ENCODE data around the gene DCP2.

GRCh38 chr5:112978836-112979235, 2.2 kb downstream of the DCP2 start:
- TF ChIP-seq POLR2A (IDR thresholded peaks at IDR 0.05; ENCODE audit: extremely low read depth, insufficient read length): no peak
- TF ChIP-seq CTCF (IDR thresholded peaks at IDR 0.05; ENCODE audit: low read depth, low read length): no peak
- TF ChIP-seq MAX (IDR thresholded peaks at IDR 0.05; ENCODE audit: low read depth, low read length): no peak
- TF ChIP-seq MYC (IDR thresholded peaks at IDR 0.05; ENCODE audit: low read depth, low read length): no peak
